Endometrial microvascular endothelial cells (primary cell): Measurements from ENCODE around the gene TMIE. TPM values are rescaled to one million over a fixed set of nuclear protein-coding genes. Genes with fewer than 3 reads are reported as not detected.
"Not testable (repeated sequence)": the region's sequence is repeated elsewhere in the genome, so short reads cannot be mapped to it uniquely, and the experiment has no call there.

Source experiments
- in situ Hi-C: cut with HindIII; loops from 2 replicates; pipeline ENCODE4 v1.10.0; 2017; ENCODE audit warnings: low sequenced_read_pairs, low pct_unique_long_range_greater_than_20kb; ENCODE audit errors: inconsistent ontology term
- total RNA-seq: library from RNA; depleted of rRNA; stranded (reverse); fragments of >200 nt; gene quantifications from one replicate; pipeline ENCODE4 v1.2.3, GENCODE V29; 2015; ENCODE audit errors: inconsistent ontology term

Gene TMIE
- total RNA-seq, 1 donor from 2014 or later = not detected

- in situ Hi-C loops = no loop called here
Measured at GRCh38 chr3:46681387-46681786, 19.8 kb upstream of the TMIE start.

DNA sequence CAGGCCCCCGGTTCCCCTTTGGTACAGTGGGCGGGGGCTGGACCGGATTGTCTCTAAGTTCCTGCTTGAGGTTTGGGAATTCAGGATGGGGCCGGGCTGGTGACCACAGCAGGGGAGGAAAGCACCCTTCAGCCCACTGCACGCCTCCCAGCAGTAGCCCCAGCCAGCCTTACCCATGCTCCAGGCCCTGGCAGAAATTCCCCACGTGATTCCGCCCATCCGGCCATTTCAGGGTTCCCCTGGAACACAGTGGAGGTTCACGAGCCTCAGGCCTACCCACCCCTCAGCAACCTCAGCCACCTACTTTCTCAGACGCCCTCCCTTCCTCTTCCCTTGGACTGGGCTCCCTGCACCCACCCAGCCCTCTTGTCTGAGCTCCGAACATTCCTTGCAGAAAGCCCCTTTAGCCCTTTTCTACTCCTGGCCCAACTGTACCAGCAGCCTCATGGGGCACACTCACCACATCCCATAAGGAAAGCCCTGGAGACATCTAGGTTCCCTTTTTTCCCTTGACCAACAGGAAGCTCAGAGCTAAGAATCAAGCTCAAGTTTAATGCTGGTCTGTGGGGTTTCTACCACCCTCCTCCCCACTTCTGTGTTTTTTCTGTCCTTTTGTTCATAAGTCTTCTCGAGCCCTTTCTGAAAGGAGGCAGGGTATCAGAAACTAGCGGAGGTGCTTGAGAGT, 19.2 kb upstream of the TMIE start:
- in situ Hi-C loops = no loop called here

GRCh38 chr3:46682974-46683373, 18.2 kb upstream of the TMIE start:
- in situ Hi-C loops = no loop called here

DNA sequence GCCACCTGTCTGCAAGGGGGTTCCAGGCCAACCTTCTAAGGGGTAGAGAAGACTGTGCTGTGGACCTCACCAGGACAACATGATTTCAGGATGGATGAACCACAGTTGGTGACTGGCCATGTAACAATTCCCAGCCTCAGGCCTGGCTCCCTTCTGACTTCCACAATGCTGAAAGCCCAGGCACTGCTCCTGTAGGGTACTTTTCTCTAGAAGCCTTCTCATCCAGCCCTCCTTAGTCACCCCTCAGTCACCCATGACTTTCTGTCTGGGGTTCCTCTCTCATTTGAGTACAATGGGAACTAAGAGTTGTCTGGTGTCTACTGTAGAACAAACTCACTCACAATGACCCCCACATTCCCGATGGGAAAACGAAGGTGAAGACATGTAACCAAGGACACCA, 16.3 kb upstream of the TMIE start:
- in situ Hi-C loops = no loop called here

DNA sequence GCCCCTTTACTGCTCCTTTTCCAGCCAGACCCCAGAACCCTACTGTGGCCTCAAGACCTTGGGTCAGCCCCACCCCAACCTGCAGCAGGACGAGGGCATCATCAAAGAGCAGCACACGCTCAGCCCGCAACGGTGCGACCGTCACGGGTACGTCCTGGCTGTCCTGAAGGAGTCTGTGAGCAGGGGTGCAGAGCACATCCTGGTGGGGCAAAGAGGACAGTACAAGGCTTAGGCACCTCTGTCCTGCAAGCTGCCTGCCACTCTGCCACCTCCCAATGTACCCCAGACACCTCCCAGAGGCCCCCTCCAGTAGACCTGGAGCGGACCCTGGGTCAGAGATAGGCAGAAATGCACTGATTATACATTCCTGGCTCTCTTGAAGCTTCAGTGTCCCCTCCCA, 15.7 kb upstream of the TMIE start:
- in situ Hi-C loops = no loop called here

DNA sequence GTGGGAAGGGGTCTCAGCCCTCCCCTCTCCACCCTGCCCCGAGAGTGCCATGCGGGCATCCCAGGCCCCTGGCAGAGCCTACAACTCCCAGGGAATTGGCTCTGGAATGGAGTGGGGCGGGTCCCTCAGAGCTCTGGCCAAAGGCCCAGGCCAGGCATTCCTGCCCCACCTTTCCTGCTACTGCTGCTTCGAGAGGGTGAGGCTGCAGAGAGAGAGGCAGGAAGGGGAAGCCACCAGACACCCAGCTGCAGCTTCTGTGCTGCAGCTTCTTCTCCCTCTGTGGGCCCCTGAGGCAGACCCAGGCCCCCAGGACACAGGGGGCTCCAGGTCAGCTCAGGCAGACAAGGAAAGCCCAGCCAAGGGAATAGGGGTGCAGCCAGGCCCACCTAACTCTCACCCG, 10.4 kb upstream of the TMIE start:
- in situ Hi-C loops = no loop called here

DNA sequence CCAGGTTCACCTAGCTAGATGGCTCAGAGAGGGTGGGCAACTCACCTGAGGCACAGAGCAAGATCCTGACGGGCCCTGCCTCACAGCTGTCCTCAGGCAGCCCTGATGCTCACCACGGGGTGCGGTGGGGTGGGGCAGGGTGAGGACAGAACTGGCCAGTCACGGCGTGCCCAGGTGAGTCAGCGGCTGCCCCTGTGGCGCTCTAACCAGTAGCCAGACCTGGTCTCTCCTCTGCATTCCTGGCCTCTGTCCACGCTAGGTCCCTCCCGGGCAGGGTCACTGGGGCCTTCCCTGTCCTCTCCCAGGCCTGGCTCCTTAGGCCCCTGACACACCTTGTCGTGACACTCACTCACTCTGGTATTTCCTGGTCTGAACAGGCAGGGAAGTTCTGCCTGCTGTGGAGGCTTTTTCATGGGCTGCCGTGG, 8.6 kb upstream of the TMIE start:
- in situ Hi-C loops = no loop called here

DNA sequence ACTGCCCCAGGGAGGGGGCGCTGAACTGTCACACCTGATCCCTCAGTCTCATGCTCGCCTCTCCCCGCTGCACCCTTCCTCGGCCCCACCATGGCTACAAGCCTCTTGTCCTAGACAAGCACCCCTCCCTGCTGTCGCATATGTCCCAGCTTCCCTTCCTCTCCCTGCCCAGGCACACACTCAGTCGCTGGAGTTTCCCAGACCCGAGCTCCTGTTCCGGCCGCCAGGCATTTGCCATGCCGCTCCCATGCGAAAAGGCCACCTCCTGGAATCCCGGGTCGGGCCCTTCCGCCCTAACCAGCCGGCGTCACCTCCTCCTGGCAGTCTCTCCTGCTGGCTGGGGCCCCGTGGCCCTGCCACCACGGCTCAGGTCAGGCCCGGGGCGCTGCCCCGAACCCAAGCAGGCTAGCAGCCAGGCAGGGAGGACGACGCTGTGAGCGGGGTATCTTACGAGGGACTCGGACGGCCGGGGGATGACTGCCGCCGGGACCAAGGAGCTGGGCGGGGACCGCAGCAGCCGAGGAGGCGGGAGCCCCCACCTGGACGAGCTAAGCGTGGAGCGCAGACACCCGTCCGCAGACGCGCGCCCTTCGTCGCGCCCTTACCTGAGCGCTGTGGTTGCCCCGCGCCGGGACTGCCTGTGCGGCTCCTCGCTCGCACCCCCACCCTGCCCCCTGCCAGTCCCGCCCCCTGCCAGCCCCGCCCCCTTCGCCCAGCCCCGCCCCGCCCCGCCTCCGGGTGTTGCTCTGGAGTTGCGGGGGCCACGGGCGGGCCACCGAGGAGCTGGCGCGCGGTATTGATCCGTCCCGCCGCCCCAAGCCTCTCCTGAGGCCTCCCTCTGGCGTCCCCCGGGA, 7.9 kb upstream of the TMIE start, which contains the start of gene ALS2CL:
TSS of gene ALS2CL (minus strand) at position 642 of the 854 bp plus-strand sequence. CDS start 4,239 bp downstream, outside the sequence.
- in situ Hi-C loops = no loop called here

DNA sequence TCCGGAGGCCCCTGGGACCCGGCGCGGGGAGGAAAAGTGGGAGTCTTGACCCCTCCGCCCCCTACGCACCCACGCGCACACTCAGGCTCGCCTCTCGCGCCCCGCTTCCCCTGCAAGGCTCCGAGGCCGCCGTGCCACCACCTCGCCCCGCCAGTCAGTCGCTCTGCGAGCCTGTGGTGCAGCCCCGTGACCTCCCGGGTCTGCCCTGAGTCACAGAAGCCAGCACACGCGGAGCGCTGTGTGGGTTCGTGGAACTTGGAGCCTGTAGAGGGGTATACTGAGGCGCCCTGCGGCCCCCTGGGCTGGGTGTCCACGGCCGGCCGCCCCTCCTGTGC, 7.3 kb upstream of the TMIE start:
- in situ Hi-C loops = no loop called here

- in situ Hi-C loops = no loop called here
Measured at GRCh38 chr3:46694520-46694919, 6.7 kb upstream of the TMIE start.

DNA sequence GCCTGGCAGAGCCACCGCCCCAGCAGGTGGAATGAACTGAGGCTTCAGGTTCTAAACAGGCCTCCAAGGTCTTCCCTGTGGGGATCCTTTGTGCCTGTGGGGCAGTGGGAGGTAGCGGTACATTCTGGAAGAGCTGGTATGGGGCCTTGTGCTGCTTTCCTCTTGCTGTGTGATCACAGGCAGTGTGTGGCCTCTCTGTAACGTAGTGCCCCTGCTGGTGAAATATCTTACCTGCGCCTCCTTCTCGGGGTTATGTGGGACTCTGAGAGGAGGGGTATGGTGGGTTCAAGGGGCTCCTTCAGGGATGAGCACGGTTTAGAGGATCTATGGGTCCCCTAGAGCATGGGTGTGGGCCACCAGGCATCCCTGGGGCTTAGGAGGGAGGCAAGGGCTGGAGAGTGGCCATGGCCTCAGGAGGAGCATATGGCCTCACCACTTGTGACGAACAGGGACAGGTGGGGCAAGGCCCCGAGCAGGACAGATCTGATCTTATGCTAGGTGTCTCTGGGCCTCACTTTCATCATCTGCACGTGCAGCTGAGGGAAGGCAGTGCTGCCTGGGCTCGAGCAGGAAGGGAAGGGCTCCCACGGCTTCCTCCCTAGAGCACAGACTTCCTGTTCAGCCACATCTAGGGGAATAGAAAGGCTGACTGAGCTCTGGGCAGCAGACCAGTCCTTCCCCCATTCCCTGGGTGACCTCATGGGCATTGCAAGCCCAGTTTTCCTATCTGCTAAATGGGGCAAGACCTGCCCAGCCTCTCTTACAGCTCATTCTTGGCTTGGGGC, 5.8 kb upstream of the TMIE start:
- in situ Hi-C loops = no loop called here

- in situ Hi-C loops = no loop called here
Measured at GRCh38 chr3:46695962-46696894, 5.0 kb upstream of the TMIE start.

DNA sequence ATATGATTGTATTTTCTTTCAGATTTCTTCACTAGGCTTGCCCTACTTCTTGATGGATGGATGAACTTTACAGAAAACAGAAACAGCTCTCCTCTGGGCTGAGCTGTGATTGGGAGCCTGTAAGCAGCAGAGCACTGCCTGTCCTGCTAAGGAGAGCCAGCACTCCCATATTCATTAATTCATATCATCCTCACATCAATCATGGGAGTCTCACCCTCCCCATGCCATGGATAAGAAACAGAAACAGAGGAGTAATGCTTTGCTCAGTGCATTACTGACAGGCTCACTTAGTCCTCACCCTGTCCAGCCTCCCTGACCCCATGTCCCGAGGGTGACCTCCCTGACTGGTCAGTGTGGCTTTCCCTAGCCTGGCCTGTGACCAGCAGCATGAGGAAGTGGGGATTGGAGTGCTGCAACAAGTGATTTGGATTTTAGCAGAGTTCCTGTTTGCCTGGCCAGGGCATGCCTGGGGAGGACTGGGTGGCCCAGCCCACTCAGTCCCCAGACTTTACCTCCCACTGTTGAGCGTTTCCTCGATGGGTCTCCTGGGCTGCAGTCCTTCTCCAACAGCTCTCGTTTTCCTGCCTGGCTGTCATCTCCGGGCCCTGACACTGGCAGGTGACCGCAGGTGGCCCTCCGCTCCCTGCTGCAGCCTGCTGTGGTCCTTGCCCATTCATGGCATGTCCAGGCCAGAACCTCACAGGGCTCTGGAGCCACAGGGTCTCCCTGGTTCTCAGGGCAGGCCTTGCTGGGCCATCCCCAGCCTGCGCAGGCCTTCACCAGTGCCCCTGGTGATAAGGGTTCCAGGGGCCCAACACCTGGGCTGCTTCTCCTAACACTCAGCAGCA, 1.3 kb upstream of the TMIE start:
- in situ Hi-C loops = no loop called here

DNA sequence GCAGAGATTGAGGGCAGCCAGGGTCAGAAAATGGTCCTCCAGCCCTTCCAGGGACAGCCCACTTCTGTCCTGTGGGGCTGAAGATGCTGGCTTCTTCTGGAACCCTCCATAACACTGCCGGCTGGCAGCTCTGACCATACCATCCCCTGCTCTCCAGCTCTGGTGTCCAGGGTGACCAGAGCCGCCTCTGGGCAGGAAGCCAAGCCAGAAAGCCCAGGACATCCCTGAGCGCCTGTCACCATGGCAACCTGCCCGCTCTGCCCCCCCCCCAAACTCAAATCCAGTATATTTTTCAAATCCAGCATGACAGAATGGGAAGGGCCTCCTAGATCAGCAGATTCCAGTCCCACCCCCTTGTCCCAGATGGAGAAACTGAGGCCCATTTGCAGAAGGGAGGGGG, 420 bp upstream of the TMIE start:
- in situ Hi-C loops = no loop called here

DNA sequence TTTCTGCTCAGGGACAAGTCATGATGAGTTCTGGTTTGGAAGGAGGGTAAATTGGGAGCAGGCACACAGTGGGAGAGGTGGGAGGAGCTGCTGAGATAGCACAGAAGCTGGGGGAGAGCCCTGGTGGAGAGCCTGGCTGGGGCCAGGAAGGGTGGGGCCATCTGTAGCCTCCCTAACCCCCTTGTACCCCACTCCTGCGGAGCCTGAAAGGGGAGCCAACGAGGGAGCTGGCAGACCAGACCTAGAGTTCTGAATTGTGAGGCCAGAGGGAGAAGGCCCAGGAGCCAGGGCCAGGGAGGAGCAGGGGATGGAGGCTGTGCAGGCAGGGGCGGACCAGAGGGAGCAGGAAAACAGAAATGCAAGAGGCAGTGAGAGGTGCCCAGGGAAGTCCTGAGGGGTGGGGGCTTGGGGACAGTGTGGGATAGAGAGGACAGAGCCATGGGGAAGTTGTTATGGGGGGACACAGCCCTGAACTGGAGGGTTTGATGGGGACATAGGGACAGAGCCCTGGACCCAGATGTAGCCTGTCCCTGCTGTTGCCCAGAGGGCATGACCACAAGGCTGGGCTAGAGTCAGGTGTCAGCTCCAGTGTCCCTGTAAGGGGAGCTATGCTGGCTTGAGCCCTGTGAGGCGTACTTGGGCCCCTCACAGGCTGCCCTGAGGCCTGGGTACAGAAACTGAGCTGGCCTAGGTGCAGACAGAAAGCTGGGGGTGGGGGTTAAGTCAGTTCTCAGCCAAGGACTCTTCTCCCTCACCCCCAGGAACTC, 1.2 kb downstream of the TMIE start:
- in situ Hi-C loops = no loop called here

DNA sequence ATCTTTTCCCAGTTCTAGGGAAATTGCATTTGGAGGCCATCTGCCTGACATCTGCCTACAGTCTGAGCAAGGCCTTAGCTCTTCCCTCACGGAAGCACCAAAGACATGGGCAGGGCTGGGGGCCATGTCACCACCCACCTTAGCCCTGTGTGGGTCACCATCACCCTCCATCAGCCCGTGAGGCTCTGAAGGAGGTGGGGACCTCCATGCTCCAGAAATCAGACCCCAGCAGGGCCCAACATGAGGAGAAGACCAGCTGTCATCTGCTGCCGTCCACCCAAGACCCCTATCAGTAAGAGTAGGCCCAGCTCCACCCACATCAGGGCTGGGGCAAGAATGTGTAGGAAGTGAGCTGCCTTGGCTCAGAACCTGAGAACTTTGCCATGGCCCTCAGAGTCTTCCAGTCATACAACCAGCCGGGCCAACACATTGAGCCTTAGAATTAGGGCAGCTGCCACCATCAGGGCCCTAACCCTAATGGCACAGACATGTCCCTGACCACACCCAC, 1.9 kb downstream of the TMIE start:
- in situ Hi-C loops = no loop called here

- in situ Hi-C loops = not testable (repeated sequence)
Measured at GRCh38 chr3:46704346-46704745, 3.2 kb downstream of the TMIE start.
